HG03565 (cell line): ENCODE data around the gene PRKAR2B.

Experiments used
- ATAC-seq: cut with Tn5 transposase; IDR thresholded peaks from one replicate; pipeline ENCODE4 v1.9.1; 2021; ENCODE audit warnings: mild to moderate bottlenecking, moderate library complexity; ENCODE audit not compliant: unreplicated experiment

PRKAR2B gene

DNA sequence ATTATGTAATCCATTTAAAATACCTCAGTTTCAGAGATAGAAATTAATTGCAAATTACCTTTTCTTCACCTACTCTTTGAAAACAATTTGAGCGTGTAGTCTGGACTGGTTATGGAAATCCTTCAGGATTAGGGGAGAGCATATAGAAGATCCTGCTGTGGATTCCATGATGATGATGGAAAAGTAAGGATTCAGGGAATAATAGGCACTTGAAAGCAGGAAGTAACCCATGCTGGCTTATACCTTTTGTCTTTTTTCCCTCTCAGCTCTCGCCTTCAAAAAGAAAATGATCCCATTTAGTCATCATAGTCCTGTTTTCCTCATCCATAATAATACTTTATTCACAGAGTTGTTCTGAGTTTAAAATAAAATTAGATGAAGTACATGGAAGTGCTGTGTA, 128.7 kb downstream of the PRKAR2B start:
- ATAC-seq: no peak

- peak; percentile 52 for ATAC-seq
These were observed 129.3 kb downstream of the PRKAR2B start for GRCh38 chr7:107173691-107174406.

- ATAC-seq: no peak
These were observed 135.0 kb downstream of the PRKAR2B start for GRCh38 chr7:107179326-107180164.

DNA sequence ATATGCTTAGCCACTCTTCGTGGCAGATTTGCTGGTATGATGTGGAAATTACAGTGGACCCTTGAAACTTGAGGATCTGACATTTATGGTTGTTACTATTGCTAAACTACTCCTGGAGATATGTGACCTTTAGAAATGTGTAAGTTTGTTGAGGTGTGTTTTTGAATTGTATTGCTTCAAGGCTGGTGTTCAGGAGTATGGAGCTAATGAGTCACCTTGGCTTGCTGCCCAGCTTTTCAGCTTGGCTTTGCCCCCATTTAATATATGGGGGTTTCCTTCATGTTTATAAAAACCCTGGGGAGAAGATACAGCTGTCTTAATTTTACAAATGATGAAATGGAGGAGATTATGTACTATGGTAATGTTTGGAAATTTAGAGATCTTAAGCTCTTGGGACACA, 135.9 kb downstream of the PRKAR2B start:
- no peak for ATAC-seq

- ATAC-seq: no peak
These were observed 136.7 kb downstream of the PRKAR2B start for GRCh38 chr7:107181172-107181571.

- no peak for ATAC-seq
These were observed 141.2 kb downstream of the PRKAR2B start for GRCh38 chr7:107185716-107186115.

- no peak for ATAC-seq
These were observed 141.7 kb downstream of the PRKAR2B start for GRCh38 chr7:107186240-107186639.

GRCh38 chr7:107187774-107188173, 143.3 kb downstream of the PRKAR2B start:
- ATAC-seq: no peak

DNA sequence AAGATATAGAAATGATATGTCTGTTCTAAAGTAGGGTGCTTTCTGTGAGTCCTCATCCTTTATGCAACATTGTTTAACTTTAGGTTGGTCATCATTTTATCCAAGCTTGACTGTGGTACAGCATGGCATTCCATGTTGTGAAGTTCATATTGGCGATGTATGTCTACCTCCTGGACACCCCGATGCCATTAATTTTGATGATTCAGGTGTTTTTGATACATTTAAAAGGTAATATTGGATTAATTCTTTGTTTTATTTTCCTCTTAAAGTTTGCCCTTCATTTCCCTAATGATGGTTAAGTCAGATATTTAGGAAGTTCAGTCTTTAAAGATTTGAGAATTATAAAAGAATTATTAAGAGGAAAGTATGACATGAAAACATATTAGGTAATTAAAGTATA, 145.6 kb downstream of the PRKAR2B start:
- no peak for ATAC-seq

GRCh38 chr7:107194052-107194451, 149.5 kb downstream of the PRKAR2B start:
- ATAC-seq: no peak

DNA sequence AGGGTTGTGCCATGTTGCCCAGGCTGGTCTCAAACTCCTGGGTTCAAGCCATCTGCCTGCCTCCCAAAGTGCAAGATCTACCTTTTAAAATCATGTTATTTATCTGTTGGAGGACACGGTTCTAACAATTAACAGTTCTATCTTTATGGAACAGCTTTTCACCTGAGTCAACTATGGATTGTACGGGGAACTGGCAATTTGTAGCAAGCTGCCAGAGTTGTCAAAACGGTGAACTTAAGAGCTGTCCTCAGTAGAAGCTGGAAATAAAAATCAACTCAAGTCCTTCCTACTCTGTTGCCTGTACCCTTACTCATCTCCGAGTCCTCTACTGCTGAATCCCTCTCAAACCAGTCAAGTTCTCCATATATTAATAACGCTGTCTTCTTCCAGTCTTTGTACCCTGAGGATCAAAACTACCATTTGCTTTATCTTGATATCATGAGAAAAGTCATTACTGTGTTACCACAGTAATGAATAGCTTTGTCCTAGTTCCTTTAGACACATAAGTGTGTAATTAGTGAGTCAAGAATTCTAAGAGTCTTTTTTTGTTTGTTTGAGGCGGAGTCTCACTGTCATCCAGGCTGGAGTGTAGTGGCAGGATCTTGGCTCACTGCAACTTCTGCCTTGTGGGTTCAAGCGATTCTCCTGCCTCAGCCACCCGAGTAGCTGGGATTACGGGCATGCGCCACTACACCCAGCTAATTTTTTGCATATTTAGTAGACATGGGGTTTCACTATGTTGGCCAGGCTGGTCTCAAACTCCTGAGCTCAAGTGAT, 152.5 kb downstream of the PRKAR2B start:
- no peak for ATAC-seq

DNA sequence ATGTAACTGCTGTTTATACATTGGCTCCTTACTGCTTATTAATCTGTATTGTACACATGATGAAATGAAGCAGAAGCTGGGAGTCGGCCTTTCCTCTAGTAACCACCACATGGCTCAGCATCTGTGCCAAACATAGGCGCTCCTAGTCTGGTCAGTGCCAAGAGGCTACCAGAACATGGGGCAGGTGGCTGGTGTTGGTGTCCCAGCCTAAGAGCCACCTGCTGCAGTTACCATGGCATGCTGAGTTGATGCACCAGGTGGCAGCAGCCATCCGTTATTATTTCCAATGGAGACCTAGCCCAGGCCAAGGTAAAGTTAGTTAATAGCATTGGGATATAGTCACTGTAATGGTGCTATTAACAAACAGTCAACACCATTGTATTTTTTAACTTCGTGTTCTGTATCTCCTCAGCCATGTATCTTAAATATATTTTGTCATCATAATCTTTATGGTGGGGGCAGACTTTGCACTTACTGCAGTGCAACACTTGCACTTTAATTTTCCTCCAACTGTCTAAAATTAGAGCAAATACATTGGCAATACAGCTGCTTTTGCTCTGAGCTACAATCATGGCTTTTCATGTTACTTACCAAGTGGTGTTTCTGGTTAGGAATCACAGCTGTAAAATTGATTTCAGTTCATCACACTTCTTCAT, 157.4 kb downstream of the PRKAR2B start:
- peak; percentile 48 for ATAC-seq

DNA sequence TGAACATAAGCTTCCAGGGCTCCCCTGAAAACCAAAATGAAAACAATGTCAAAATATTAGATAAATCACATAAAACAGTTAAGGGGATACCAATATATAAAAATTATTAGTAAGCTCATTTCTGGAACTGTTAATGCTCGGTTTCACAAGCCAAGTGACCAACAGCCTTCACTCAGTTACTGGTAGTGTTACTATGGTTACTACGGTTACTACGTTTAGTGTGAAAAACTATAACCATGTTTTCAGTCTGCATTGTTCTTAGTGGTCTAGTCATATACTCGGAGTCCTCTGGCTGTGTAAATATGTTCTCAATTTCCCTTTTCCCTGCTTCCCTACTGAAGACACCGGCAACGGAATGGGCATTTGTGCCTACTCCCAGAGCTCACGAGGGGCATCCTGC, 159.1 kb downstream of the PRKAR2B start:
- ATAC-seq: no peak

DNA sequence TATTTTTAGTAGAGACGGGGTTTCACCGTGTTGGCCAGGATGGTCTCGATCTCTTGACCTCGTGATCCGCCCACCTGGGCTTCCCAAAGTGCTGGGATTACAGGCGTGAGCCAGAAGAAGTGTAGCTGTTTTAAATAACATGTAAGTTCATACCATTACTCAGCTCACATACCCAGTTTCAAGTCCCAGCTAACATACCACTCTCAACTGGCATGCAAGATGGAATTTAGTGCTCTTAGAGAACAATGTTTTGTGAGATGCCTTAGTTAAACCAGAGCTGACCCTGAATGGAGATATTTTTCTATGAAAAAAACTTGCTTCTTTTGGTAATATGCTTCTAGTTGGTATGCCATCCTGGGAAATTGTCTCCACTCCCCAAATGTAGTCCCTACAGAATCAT, 161.6 kb downstream of the PRKAR2B start:
- ATAC-seq: no peak

GRCh38 chr7:107206706-107207105, 162.2 kb downstream of the PRKAR2B start:
- ATAC-seq: no peak

DNA sequence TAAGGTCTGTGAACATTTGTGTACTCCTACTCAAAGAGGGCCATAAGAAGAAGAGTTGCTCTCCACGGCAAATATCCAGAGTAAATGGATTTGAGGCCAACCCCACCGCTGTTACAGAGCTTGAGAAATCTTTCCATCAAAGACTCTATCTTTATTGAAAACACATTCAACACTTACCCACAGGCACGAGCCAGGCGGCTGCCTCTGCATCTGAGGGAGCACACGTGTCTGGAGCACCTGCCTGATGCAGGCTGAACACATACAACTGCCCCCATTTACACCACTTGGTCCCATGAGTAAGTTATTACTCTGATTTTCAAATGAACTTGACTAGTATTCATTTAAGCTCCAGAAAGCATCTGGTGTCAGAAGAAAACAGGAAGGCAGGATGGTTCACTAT, 163.0 kb downstream of the PRKAR2B start:
- ATAC-seq: no peak

GRCh38 chr7:107208024-107208521, 163.6 kb downstream of the PRKAR2B start:
- no peak for ATAC-seq

DNA sequence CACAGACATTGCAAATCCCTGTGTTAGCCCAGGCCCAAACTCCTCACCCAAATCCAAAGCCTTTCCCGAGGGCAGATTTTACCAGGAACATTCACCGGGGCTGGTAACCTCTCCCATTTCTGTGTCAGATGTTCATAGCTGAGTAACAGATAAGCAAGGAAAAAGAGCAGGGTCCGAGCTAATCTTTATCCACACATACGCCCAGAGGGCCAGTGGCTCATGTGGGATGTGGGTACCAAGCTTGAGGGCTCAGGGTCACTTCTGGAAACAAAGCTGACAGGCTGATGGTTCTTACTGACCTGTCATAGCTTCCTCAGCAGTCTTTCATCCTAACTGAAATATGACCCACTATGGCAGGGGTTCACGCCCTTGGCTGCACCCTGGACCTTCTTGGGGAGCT, 164.1 kb downstream of the PRKAR2B start:
- ATAC-seq: no peak

- ATAC-seq: no peak
These were observed 165.1 kb downstream of the PRKAR2B start for GRCh38 chr7:107209565-107209964.

DNA sequence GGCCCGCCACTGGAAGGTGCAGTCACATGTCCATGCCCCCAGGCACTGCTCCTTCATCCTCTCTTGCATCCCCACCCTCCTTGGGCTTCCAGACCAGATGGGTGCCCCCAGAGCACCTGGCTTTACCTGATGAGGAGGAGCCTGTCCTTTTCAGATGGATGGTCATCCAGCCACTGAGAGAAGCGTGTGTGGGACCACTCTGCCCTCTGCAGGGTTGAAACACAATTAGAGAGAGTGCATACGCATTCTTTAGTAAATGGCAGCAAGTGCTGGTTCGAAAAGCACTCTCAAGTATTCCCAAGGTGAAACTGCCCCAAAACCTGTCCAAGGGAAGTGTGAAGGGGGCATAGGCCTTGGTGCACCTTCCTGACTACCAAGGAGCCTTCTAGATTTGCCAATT, 165.9 kb downstream of the PRKAR2B start:
- ATAC-seq: no peak
